GM21367 (cell line): Measurements from ENCODE around the gene ZNF710.

Source experiments
- ATAC-seq: cut with Tn5 transposase; IDR thresholded peaks from one replicate; pipeline ENCODE4 v1.9.1; 2021; ENCODE audit not compliant: unreplicated experiment

The ZNF710 gene

GRCh38 chr15:90078965-90079364 lies 77.8 kb downstream of the ZNF710 start:
- ATAC-seq: no peak

GRCh38 chr15:90079619-90080457 lies 78.7 kb downstream of the ZNF710 start:
- ATAC-seq: no peak

GRCh38 chr15:90080458-90080755 lies 79.3 kb downstream of the ZNF710 start:
- no peak for ATAC-seq

DNA sequence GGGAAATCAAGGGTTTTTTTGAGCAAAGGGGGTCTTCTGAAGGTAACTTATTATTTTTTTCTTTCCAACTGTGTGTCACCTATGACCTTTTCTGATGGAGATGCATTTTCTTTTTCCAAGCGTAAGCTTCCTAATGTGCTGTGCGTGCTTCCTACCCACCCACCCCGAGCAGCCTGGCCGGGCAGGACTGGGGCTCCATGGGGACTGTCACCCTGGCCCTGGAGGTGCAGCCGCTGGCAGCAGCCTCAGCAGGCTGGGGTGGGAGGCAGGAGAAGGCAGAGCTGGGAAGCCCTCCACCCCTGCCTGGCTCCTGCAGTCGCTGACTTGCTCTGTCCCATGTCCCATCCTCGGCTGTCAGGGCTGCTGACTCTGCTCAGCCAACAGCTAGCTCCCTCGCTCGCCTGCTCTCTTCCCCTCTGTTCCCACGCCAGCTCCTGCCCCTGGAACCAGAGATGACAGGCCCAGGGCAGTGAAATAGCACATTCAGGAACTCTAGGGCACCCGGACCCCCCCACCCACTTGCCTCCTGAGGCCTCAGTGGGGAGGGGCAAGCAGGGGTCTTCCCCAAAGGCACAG lies 79.8 kb downstream of the ZNF710 start:
- ATAC-seq: no peak

DNA sequence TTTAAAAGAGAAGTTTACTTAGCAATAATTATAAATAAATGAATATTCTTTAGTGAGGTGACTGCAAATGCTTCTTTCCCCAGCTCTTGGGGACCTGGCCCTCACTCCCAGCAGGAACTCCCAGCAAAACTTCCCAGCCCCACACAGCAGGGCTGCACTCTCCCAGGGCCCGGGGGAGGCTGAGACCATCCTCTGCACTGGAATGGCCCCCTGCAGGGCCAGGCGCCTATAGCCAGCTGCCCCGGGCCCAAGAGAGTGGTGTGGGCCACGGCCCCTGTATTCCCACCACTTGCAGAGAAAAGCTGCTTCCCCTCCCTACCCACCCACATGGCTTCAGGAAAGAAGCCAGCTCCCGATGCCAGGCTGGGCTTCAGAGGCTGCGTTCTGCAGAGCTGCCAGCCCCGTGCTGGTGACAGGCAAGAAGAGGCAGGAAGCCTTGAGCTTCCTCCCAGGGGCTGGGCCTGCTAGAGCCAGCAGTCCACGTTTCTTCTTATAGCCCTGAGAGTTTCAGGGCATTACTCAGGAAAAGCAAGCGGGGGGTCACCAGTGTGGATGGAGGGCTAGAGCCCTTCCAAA lies 81.1 kb downstream of the ZNF710 start:
- no peak for ATAC-seq

DNA sequence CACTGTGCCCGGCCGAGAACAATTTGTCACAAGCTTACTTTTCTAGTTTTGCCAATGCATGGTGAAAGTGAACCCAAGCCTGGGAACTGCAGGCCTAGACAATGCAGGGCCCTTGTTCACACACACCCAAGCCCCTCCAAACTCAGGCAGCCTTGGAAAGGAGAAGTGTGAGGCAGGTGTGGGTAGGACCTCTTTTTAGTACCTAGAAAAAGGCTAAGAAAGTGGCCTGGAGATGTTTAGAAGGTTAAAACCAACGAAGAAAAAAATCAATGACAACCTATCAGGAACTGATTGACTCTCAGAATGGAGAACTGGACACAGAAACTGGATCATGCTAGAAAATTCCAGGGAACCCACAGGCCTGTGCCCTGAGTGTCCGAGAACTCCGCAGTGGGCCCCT lies 82.3 kb downstream of the ZNF710 start:
- ATAC-seq: no peak

DNA sequence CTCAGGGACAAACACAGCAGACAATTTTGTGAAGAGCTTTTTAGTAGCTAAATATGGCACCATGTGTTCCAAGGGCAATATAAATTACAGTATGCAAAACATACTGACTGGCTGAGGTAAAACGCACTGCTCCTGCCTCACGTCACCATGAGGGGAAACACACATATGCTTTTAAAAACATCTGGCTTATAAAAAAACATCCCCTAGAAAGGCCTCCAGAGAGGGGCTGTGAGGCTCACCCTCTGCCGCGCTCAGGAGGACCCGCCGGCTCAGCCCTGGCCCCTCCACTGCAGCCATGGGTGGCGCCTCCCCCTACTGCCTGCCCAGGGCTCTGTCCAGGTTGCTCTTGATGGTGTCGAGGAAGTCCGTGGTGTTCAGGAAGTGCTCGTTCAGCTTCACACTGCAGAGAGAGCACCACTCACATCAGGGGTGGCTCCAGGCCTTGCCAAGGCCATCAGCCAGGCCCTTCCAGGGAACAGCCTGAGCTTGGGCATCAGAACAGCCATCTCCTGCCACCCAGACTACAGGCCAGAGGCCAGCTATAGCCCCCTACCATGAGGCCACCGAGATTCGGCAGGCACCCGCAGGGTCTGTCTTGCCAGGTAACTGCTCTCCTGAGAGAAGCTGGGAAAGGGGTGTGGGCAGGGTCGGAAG lies 83.0 kb downstream of the ZNF710 start:
- ATAC-seq: no peak

GRCh38 chr15:90084876-90085423 lies 83.8 kb downstream of the ZNF710 start:
- no peak for ATAC-seq

GRCh38 chr15:90085565-90085964 lies 84.4 kb downstream of the ZNF710 start:
- ATAC-seq: no peak

DNA sequence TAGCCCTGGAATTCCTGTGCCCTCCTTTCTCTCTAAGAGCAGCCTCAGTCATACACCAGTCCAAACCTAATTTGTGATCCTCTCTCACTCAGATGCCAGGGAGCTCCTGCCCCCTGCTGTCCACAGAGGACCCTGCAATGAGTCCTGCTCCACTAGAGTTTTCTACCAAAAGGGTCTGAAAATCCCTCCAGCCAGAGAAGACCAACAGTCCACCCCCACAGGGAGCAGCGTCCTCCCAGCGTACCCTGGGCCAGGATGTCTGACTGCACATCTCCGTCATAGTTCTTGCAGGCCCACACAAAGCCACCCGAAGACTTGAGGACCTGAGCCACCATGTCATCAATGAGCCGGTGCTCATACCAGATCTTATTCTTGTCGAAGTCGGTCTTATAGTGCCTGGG lies 85.7 kb downstream of the ZNF710 start:
- ATAC-seq: peak; percentile 58

DNA sequence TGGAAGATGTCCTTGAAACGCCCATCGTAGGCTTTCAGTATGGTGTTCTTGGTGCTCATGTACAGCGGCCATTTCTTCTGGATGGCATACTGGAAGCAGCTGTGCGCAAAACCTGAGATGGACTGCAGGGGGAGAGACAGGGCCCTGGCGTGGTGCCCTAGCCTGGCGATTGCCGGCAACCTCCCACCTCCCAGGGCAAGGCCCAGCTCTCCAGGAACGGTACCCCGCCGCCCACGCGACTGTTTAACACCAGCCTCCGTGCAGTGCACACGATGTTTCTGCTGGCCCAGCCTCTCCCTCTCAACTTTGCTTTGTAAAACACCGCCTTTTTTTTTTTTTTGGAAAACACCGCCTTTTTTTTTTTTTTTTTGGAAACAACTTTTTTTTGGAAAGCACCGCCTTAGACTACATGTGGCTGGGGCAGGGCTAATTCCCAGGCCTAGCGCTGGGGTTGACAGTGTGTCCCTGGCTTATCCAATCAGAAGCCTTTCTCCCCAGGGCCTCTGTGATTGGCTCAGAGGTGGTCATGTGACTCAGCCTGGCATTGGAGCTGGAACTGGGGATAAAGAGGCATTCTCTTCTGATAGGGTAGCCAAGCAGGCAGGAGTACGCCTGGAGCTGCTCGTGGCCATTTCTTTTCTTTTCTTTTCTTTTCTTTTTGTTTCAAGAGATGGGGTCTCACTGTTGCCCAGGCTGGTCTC lies 86.5 kb downstream of the ZNF710 start:
- ATAC-seq: no peak

GRCh38 chr15:90090226-90090848 lies 89.2 kb downstream of the ZNF710 start:
- ATAC-seq: no peak

GRCh38 chr15:90091156-90091931 lies 90.2 kb downstream of the ZNF710 start:
- ATAC-seq: no peak

GRCh38 chr15:90095521-90095959 lies 94.4 kb downstream of the ZNF710 start:
- no peak for ATAC-seq

DNA sequence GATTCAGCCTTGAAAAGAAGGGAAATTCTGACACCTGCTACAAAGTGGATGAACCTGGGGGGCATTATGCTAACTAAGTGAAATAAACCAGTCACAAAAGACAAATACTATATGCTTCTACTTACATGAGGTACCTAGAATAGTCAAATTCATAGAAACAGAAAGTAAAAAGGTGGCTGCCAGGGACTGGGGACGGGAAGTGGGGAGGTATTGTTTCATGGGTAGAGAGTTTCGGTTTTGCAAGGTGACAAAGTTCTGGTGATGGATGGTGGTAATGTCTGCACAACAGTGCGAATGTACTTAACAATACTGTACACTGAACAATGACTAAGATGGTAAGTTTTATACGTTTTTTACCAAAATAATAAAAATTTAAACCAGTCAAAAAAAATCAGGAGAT lies 96.4 kb downstream of the ZNF710 start:
- peak; percentile 35 for ATAC-seq

DNA sequence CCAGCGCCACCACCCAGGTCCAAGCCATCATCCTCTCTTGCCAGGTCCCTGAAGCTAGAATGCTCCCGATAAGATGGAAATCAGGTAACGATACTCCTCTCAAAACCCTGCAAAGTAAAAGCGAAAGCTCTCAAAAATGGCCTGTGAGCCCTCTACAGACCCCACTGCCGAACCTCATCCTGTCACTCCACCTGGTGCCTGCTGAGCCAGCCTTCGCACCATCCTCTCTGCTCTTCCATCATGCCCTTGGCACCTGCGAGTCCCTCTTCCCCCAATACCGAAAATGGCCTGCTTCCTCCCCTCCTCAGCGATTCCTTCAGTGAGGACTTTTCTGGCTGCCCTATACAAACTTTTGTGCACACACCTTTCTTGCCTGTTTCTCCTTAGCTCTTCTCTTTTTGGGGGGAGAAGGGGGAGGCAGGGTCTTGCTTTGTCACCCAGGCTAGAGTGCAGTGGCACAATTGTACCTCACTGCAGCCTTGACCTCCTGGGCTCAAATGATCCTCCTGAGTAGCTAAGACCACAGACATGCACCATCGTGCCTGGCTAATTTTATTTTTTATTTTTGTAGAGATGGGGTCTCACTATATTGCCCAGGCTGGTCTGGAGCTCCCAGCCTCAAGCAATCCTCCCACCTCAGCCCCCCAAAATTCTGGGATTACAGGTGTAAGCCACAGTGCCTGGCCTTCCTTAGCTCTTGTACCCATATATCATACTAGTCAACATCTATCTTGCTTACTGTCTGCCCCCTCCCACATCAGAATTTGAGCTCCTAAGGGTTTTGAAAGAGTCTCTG lies 98.1 kb downstream of the ZNF710 start:
- no peak for ATAC-seq

- ATAC-seq: no peak
Measured at GRCh38 chr15:90099868-90100831, 99.0 kb downstream of the ZNF710 start.
